ENCODE results near the gene TMUB1.

TMUB1 gene

DNA sequence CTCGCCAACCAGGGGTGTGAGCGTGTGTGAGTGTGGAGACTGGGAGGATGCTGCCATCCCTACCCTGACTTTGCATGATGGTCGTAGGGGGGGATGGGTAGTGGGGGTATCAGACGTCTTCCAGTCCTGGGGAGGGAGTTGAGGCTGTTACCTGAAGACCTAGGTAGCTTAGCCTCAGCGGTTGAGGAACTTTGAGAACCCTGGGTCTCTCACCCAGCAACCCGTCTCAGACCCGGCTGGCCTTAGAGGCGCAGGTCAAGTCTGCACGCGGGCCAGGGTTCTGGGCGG, 21.2 kb downstream of the TMUB1 start:
- DNase-seq (ENCODE audit: low read depth in 2 of 2): no peak
- H3K4me3 ChIP-seq (replicated peaks in 1 of 2; ENCODE audit: low read depth in 2 of 2, low read length in 2 of 2): no peak overlapping the region
- TF ChIP-seq, protein P1, sequence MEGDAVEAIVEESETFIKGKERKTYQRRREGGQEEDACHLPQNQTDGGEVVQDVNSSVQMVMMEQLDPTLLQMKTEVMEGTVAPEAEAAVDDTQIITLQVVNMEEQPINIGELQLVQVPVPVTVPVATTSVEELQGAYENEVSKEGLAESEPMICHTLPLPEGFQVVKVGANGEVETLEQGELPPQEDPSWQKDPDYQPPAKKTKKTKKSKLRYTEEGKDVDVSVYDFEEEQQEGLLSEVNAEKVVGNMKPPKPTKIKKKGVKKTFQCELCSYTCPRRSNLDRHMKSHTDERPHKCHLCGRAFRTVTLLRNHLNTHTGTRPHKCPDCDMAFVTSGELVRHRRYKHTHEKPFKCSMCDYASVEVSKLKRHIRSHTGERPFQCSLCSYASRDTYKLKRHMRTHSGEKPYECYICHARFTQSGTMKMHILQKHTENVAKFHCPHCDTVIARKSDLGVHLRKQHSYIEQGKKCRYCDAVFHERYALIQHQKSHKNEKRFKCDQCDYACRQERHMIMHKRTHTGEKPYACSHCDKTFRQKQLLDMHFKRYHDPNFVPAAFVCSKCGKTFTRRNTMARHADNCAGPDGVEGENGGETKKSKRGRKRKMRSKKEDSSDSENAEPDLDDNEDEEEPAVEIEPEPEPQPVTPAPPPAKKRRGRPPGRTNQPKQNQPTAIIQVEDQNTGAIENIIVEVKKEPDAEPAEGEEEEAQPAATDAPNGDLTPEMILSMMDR (IDR thresholded peaks at IDR 0.05; ENCODE audit: low read depth, low read length): no peak

DNA sequence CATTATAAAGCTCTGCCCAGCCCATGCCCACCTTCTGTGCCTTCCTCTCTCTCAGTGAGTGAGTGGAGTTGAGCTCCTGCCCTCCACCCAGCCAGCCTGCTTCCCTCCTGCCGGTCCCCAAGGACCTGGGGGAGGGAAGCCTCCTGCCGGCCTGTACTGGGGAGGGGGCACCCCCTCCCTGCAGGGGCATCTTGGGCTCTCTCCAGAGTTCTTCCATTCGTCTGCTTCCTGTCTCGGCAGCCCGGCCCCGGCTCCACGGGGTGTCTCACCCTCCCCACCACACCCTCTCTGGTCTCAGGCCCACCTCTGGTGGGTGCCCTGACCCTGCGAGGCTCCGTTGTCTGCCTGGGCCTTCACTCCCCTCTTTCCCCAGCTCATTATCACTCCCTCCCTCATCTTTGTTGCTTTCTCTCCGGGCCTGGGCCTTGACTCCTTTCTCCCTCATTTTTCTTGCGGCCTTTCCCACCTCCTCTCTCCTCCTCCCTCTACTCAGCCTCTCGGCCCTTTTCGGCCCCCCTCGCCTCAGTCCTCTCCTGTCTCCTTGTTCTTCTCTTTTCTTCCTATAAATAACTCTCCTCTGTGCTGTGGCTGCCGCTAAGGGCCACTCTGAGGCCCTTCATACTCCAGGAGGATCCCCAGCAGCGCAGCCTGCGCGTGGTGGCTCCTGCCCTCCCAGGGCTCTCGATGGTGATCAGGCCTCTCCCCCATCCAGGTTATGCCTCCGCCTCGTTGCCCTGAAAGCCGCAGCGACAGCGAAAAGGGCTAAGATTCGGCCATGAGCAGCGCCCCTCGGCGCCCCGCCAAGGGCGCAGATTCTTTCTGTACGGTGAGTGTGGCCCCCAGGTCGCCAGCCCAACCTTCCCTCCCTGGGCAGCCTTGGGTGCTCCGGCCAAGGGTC, 21.8 kb downstream of the TMUB1 start:
- TF ChIP-seq, protein P1 (IDR thresholded peaks at IDR 0.05; ENCODE audit: low read depth, low read length): no peak
- DNase-seq (ENCODE audit: low read depth in 2 of 2): peak in 1 of 2 donors; percentile 28
- peak overlapping the region; percentile 69 to 80 for H3K4me3 ChIP-seq (replicated peaks in 1 of 2; ENCODE audit: low read depth in 2 of 2, low read length in 2 of 2)

DNA sequence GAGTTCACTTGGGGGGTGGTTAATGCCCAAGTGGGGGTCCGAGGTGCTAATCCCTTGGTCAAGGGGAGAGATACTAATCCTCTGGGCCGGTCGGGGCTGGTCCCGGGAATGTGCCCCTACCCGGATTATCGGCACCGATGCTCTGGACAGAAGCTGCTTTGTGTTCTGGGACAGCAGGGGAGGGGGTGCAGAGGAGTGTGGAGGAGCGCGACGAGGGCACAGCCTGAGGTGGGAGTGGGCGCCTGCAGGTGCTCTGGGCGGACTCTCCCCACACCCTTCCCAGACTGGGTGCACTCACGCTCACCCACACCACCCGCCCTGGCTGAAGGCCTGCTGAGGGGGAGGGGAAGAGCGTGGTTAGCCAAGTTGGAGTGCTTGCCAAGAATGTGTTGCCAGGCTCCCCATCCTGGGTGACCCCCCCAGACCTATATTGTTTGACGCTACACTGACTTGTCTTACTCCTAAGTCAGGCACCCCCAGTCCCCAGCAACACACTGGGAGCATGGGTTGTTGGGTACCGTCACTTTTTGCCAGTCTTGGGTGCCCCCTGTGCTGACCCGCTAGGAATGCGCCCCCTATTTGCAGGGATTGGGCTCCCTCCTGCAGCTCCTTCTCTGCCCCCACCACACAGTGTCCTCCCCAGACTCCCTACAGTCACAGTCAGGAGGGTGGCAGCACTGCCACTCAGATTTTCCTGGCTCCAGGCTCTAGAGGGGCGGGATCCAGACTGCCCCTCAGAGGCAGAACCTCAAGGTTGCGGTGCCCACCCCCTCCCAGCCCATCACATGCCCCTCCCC, 22.7 kb downstream of the TMUB1 start:
- DNase-seq (ENCODE audit: low read depth in 2 of 2): peak; percentile 55 to 63
- peak overlapping the region; percentile 69 to 80 for H3K4me3 ChIP-seq (replicated peaks in 1 of 2; ENCODE audit: low read depth in 2 of 2, low read length in 2 of 2)
- TF ChIP-seq, protein P1 (IDR thresholded peaks at IDR 0.05; ENCODE audit: low read depth, low read length): no peak

DNA sequence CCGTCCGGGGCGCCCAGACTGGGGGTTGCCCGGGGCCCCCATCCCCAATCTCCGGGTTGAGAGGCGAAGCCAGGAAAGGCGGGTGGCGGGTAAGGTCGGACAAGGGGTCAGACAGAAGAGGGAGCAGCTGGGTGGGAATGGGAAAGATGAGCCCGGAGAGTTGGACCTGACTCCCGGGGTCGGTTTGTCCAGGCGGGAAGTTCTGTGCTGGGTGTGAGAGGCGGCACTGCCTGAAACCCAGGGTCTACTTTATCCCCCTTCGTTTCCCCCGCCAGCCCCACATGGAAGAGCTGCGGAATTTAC, 23.2 kb downstream of the TMUB1 start:
- DNase-seq (ENCODE audit: low read depth in 2 of 2): no peak
- TF ChIP-seq, protein P1 (IDR thresholded peaks at IDR 0.05; ENCODE audit: low read depth, low read length): no peak
- peak overlapping the region; percentile 69 to 80 for H3K4me3 ChIP-seq (replicated peaks in 1 of 2; ENCODE audit: low read depth in 2 of 2, low read length in 2 of 2)

DNA sequence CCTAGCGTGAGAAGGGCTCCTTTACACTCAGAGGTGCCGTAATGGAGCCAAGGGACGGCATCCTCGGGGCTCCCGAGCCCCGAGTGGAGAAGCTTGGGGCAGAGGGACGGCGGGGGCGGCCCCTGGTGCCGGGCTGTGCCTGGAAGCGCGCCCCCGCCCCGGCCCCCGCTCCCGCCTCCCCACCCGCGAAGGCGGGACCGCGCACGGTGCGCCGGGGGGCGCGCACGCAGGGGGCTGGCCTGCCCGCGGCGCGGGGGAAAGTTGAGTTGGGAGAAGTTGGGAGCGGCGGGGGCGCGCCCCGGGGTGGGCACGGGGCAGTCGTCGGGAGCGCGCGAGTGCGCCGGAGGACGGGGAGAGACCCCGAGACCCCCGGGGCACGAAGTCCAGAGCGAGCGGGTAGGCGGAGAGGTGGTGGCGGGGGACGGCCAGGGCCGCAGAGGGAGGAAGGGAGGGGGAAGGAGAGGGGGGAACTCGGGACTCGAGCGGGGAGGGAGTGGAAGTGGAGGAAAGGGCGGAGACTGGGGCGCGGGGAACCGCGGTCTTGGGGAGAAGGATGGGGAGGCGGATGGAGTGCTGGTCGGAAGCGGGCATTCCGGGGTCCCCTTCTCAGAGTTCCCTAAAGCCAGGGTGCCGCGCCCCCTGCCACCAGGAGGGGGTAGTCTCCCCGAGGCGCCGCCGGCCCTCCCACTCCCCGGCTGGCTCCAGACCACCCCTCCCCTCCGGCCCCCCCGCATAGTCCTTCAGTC, 23.8 kb downstream of the TMUB1 start, which contains the start of gene SLC4A2:
Gene SLC4A2 (plus strand): TSS at position 223 of the 746 bp plus-strand sequence. CDS start 2,399 bp downstream, outside the sequence.
- DNase-seq (ENCODE audit: low read depth in 2 of 2): peak; percentile 70 to 75
- TF ChIP-seq, protein P1 (IDR thresholded peaks at IDR 0.05; ENCODE audit: low read depth, low read length): peak; percentile 52
- peak within 1 kb of the TSS; percentile 69 to 80 for H3K4me3 ChIP-seq (replicated peaks in 1 of 2; ENCODE audit: low read depth in 2 of 2, low read length in 2 of 2)

DNA sequence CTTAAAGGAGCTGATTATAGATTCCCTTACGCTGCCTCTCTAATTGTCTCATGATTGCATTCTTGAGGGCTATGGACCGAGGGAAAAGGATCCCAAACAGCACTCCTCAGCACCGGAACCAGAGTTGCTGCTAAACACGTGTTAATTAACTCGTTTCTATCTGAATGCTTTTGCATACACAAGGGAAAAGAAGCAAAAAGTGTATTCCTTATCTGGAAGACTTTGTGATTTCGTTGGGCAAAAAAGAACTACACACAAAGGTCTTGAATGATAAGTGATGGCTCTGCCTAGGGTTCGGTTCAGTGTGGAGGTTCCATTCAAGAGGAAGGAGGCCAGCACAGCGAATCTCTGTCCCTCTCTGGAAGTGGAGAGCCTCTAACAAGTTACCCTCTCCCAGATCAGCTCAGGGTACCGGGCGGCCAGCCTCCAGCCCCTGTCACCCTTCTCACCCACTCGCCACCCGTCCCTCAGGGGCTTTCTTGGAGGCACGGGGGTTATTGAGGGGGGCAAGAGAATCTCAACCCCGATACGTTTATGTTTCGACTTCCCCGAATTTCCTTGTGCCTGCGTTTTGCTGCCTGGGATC, 24.4 kb downstream of the TMUB1 start:
- TF ChIP-seq, protein P1 (IDR thresholded peaks at IDR 0.05; ENCODE audit: low read depth, low read length): no peak

More for the DNA sequence above, 24.4 kb downstream of the TMUB1 start:
- H3K4me3 ChIP-seq (replicated peaks in 1 of 2; ENCODE audit: low read depth in 2 of 2, low read length in 2 of 2): peak overlapping the region; percentile 41 to 69
- peak in 1 of 2 donors; percentile 19 for DNase-seq (ENCODE audit: low read depth in 2 of 2)
